Measurements from ENCODE around the gene DYNC1LI2.

Gene DYNC1LI2

DNA sequence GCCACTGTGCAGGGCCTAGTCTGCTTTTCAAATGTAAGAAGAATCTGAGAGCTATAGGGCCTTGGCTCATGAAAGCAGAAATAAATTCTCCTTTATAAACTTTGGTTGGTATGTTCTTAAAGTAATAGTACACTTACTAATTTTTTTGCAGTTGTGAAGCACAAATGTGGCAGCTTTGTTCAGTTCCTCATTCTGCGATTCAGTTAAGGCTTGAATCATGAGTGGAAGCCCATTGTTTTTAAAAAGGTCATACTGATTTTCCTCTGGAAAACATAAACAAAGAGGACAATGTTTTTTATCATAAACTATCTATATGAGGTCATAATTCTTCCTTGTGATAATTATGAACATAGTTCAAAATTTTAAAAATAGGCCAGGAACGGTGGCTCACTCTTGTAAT is 23.6 kb upstream of the DYNC1LI2 start:
- Histone ChIP-seq H4K20me1 (ENCODE audit: insufficient read depth, low read length) (no peaks in the 10 kb centered on the region), H3K9me3 (ENCODE audit: insufficient read depth, low read length) (no peaks in the 10 kb centered on the region), H3K4me3 (ENCODE audit: low read length) (no peak overlapping the region), H3K36me3 (replicated peaks; ENCODE audit: low read depth, low read length) (no peaks in the 10 kb centered on the region), H3K4me2 (ENCODE audit: low read length) (no peak overlapping the region), H3K9ac (ENCODE audit: low read length) (no peak overlapping the region), H3K27ac (ENCODE audit: low read length) (no peak overlapping the region), H3K4me1 (ENCODE audit: low read length) (no peaks in the 10 kb centered on the region), H3K79me2 (ENCODE audit: low read length) (no peaks in the 10 kb centered on the region), H2AFZ (ENCODE audit: low read depth, low read length) (no peak overlapping the region), H3K27me3 (ENCODE audit: low read depth, low read length) (no peaks in the 10 kb centered on the region)
- TF ChIP-seq, protein P1, sequence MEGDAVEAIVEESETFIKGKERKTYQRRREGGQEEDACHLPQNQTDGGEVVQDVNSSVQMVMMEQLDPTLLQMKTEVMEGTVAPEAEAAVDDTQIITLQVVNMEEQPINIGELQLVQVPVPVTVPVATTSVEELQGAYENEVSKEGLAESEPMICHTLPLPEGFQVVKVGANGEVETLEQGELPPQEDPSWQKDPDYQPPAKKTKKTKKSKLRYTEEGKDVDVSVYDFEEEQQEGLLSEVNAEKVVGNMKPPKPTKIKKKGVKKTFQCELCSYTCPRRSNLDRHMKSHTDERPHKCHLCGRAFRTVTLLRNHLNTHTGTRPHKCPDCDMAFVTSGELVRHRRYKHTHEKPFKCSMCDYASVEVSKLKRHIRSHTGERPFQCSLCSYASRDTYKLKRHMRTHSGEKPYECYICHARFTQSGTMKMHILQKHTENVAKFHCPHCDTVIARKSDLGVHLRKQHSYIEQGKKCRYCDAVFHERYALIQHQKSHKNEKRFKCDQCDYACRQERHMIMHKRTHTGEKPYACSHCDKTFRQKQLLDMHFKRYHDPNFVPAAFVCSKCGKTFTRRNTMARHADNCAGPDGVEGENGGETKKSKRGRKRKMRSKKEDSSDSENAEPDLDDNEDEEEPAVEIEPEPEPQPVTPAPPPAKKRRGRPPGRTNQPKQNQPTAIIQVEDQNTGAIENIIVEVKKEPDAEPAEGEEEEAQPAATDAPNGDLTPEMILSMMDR (IDR thresholded peaks at IDR 0.05; ENCODE audit: low read depth, low read length): no peak
- no peak for TF ChIP-seq EZH2phosphoT487 (IDR thresholded peaks at IDR 0.05; ENCODE audit: low read depth)

- TF ChIP-seq EZH2phosphoT487 (IDR thresholded peaks at IDR 0.05; ENCODE audit: low read depth): no peak
- TF ChIP-seq, protein P1 (IDR thresholded peaks at IDR 0.05; ENCODE audit: low read depth, low read length): no peak
- Histone ChIP-seq H3K27me3 (ENCODE audit: low read depth, low read length) (no peaks in the 10 kb centered on the region), H2AFZ (ENCODE audit: low read depth, low read length) (no peak overlapping the region), H3K4me3 (ENCODE audit: low read length) (no peak overlapping the region), H3K36me3 (replicated peaks; ENCODE audit: low read depth, low read length) (no peaks in the 10 kb centered on the region), H3K9ac (ENCODE audit: low read length) (no peak overlapping the region), H4K20me1 (ENCODE audit: insufficient read depth, low read length) (no peaks in the 10 kb centered on the region), H3K4me1 (ENCODE audit: low read length) (no peaks in the 10 kb centered on the region), H3K79me2 (ENCODE audit: low read length) (no peaks in the 10 kb centered on the region), H3K27ac (ENCODE audit: low read length) (no peak overlapping the region), H3K4me2 (ENCODE audit: low read length) (no peak overlapping the region), H3K9me3 (ENCODE audit: insufficient read depth, low read length) (no peaks in the 10 kb centered on the region)
Measured at GRCh38 chr16:66758086-66758485, 6.7 kb upstream of the DYNC1LI2 start.

GRCh38 chr16:66754819-66755218 is 3.4 kb upstream of the DYNC1LI2 start:
- Histone ChIP-seq H3K9ac (ENCODE audit: low read length) (no peak overlapping the region), H3K4me2 (ENCODE audit: low read length) (no peak overlapping the region), H3K79me2 (ENCODE audit: low read length) (peaks cover 17% of the 10 kb centered on the region), H3K27ac (ENCODE audit: low read length) (no peak overlapping the region), H3K36me3 (replicated peaks; ENCODE audit: low read depth, low read length) (no peaks in the 10 kb centered on the region), H3K4me1 (ENCODE audit: low read length) (peaks cover 12% of the 10 kb centered on the region), H3K4me3 (ENCODE audit: low read length) (no peak overlapping the region), H3K9me3 (ENCODE audit: insufficient read depth, low read length) (no peaks in the 10 kb centered on the region), H3K27me3 (ENCODE audit: low read depth, low read length) (no peaks in the 10 kb centered on the region), H4K20me1 (ENCODE audit: insufficient read depth, low read length) (peaks cover 8% of the 10 kb centered on the region), H2AFZ (ENCODE audit: low read depth, low read length) (no peak overlapping the region)
- TF ChIP-seq, protein P1 (IDR thresholded peaks at IDR 0.05; ENCODE audit: low read depth, low read length): no peak
- no peak for TF ChIP-seq EZH2phosphoT487 (IDR thresholded peaks at IDR 0.05; ENCODE audit: low read depth)

DNA sequence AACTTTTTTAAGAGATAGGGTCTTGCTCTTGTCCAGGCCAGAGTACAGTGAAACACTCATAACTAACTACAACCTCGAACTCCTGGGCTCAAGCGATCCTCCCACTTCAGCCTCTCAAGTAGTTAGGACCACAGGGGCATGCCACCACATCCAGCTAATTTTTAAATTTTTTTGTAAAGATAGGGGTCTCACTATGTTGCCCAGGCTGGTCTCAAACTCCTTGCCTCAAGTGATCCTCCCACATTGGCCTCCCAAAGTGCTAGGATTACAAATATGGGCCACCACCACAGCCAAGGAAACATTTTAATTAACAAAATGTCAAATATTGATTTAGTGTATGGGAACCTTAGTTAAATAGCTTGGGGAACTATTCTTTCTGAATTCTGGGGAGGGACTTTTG is 2.8 kb upstream of the DYNC1LI2 start:
- no peak for TF ChIP-seq EZH2phosphoT487 (IDR thresholded peaks at IDR 0.05; ENCODE audit: low read depth)
- TF ChIP-seq, protein P1 (IDR thresholded peaks at IDR 0.05; ENCODE audit: low read depth, low read length): no peak
- H2AFZ ChIP-seq (ENCODE audit: low read depth, low read length): no peak overlapping the region
- H3K79me2 ChIP-seq (ENCODE audit: low read length): peaks cover 23% of the 10 kb centered on the region
- peaks cover 8% of the 10 kb centered on the region for H4K20me1 ChIP-seq (ENCODE audit: insufficient read depth, low read length)
- H3K36me3 ChIP-seq (replicated peaks; ENCODE audit: low read depth, low read length): peaks cover 1% of the 10 kb centered on the region
- H3K4me1 ChIP-seq (ENCODE audit: low read length): peaks cover 18% of the 10 kb centered on the region
- H3K9ac ChIP-seq (ENCODE audit: low read length): no peak overlapping the region
- no peak overlapping the region for H3K4me3 ChIP-seq (ENCODE audit: low read length)
- H3K27me3 ChIP-seq (ENCODE audit: low read depth, low read length): no peaks in the 10 kb centered on the region
- H3K9me3 ChIP-seq (ENCODE audit: insufficient read depth, low read length): no peaks in the 10 kb centered on the region
- no peak overlapping the region for H3K27ac ChIP-seq (ENCODE audit: low read length)
- H3K4me2 ChIP-seq (ENCODE audit: low read length): no peak overlapping the region
